Fibroblast of upper back skin (primary cell): ENCODE data around the gene ARHGAP24.
A peak's percentile ranks its signal among the peaks of the same experiment; 100 is the strongest.

Source experiments
- DNase-seq: peaks from one replicate; pipeline ENCODE4 v3.0.0-alpha.2; 2013

ARHGAP24 gene

GRCh38 chr4:85707611-85708010 is 232.7 kb downstream of the ARHGAP24 start:
- DNase-seq, result no peak

GRCh38 chr4:85708468-85708867 is 233.5 kb downstream of the ARHGAP24 start:
- no peak for DNase-seq

DNA sequence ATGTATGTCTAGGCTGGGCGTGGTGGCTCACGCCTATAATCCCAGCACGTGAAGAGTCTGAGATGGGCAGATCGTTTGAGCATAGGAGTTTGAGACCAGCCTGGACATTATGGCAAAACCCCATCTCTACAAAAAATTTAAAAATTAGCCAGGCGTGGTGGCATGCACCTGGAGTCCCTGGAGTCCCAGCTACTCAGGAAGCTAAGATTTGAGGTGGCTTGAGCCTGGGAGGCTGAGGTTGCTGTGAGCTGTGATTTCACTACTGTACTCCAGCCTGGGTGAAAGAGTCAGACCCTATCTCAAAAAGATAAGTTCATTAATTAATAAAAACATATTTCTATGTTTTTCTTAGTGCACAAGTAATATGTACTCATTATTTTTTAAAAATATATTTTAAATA is 238.1 kb downstream of the ARHGAP24 start:
- no peak for DNase-seq

DNA sequence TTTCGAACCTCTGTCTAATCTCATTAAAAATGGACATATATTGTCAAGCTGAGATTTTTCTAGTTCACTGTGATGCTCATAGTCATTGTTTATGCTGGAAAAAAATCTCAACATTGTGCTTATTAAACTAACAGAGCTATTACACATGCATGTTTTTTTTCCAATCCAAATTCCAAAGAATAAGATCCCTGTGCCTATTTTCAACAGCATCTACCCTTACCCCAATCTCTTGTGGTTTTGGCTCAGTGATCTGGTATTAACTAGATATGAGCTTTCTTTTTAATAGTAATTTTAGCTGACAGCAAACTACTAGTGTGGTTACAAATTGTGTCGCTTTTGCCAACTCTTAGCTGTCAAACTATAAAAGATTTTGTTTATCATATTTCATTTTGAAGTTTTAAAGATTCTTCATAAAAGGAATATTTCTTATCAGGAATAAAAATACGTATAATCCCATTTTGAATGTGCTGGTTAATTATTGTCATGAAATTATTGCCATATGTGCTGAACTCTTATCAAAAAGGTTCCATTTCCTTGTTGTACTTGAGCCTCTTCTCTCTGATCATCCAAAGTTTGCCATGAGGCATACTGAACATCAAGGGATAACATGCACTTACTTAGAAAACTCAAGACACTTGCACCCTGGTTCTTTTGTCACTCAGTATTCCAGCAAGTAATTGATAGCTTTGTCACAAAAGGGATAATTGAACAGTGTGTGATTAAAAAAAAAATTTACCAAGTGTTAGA is 241.2 kb downstream of the ARHGAP24 start:
- DNase-seq, result peak; percentile 52

DNA sequence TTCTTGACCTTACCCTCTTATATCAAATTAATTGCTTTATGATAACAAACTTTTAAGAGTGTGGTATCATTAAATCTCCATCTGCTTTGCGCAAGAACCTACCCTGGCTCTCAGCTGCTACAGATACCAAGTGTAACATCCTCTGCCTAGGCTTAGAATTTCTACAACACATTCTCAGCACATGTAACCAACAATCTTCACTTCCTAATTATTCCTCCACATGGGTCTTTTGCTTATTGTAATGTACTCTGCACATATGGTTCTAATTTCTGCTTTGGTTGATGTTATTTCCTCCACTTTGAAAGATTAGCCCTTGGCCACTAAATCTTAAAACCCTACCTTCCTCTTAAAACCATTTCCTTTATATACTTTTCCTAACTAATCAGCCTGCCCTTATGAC is 242.4 kb downstream of the ARHGAP24 start:
- DNase-seq, result peak; percentile 82

GRCh38 chr4:85717847-85718246 is 242.9 kb downstream of the ARHGAP24 start:
- DNase-seq, result peak; percentile 9

DNA sequence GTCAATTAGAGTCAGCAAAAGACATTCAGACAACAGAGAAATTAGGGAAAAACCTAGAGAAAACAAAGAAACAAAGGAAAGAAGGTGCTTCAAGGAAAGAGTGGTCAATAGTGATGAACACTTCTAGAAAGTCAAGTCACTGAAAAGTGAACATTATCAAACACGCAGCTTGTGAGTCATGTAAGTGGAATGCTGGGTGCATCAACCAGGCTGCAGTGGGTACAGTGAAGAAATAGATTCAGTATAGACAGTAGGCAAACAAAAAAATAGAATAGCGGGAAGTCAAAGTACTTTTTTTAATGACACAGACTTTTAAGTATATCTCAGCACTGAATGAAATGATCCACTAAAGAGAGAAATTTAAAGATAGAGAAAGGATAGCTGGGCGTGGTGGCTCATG is 245.8 kb downstream of the ARHGAP24 start:
- DNase-seq, result peak; percentile 55

DNA sequence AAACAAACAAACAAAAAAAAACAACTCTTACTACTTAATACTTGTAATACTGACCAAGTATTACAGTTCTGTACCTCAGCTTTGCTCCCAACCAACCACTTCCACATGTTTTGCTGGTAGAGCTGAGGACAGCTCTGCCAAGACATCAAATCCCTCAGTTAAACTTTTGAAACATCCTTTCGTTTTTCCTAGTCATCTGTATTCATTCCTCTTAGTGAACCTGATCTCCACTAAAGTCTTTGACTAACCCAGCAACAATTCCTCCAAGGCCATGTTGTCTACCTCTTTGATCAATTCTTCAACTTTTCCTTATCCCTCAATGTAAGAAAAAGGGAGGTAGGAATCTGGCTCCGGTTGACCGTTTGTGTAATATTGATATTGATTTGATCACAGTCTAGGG is 247.5 kb downstream of the ARHGAP24 start:
- no peak for DNase-seq

GRCh38 chr4:85722807-85723206 is 247.9 kb downstream of the ARHGAP24 start:
- DNase-seq, result peak; percentile 77

DNA sequence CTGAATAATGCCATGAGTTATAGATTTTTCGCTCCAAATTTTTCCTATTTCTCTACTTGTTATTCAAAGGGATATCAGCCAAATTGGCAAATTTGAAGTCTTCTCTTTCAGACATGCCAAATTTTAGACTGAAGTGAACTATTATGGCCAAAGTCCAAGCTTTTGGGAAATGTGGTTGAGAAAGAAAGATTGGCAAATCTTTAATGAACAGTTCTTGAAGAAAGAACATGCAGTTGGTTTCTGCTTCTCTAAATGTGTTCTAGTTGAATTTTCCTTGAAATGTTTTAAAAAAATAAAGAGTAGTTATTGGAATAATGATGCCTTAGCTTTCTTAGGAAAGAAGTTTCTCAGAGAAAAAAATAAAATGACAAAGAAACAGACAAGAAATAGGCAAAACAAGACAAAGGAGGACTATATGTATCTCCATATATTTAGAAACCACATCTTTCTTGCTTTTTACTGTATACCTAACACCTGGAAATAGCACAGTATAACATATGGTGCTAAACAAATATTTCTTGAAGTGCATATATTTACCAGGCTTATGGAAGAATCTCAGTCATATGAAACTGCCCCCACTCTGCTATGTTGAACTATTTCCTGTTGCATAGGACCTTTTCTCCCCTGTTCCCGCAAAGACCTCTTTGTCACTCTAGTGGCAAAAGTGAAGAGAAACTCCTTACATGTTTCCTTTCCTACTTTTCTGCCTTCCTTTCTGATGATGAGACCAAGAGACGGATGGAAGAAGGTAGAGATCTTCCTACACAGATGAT is 250.0 kb downstream of the ARHGAP24 start:
- DNase-seq, result peak; percentile 47

- no peak for DNase-seq
Observed at GRCh38 chr4:85725721-85726170, 250.8 kb downstream of the ARHGAP24 start.

GRCh38 chr4:85726555-85726954 is 251.6 kb downstream of the ARHGAP24 start:
- DNase-seq, result no peak

GRCh38 chr4:85728464-85728863 is 253.5 kb downstream of the ARHGAP24 start:
- DNase-seq, result no peak

DNA sequence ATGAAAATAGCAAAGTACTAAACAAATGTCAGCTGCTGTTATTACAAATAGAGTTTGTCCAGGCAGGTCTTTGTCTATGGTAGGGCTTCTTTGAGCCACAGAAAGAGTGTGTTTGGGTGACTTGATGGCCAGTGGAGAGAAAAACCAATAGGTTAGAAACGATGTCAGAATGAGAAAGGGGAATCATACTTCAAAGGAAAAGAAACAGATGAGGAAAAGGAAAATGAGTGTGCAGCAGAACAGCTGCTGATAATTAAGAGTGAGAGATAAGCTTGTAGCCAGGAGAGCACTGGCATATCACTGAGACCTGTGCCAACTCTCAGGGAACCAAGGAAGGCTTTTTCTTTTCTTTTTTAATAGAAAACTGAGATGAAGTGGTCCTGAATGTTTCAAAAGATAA is 257.2 kb downstream of the ARHGAP24 start:
- no peak for DNase-seq

DNA sequence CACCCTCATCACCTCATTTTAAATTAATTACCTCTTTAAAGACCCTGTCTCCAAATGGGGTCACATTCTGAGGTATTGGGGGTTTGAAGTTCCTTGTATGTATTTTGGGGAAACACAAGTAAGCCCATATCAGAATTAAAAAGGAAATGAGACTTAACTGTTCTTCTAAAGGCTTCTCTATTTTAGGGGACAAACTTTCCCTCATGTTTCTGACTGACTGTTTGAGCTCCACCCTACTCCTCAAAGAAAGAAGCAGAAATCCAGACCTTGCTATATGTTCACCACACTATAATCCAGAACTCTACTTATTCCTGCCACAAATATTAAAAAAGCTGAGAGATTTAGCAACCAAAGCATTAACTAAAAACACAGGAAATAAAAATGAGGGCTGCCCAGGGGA is 258.8 kb downstream of the ARHGAP24 start:
- no peak for DNase-seq

DNA sequence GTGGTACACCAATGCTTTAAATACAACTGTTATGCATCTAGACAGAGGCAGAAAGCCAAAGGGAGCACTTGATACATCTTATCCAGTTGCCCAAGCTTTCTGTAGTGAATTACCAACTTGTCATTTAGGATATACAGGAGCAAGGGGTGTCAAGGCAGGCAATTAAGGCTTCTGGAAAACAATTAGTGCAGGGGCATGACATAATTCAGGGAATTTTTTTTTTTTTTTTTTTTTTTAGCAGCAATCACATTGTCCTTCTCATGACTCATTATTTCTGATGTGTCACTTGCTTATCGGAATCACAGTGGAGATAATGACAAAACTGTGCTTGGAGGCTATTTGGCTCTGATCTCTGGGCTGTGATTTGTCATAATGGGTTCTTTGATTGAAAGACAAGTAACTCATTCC is 259.5 kb downstream of the ARHGAP24 start:
- DNase-seq, result no peak

DNA sequence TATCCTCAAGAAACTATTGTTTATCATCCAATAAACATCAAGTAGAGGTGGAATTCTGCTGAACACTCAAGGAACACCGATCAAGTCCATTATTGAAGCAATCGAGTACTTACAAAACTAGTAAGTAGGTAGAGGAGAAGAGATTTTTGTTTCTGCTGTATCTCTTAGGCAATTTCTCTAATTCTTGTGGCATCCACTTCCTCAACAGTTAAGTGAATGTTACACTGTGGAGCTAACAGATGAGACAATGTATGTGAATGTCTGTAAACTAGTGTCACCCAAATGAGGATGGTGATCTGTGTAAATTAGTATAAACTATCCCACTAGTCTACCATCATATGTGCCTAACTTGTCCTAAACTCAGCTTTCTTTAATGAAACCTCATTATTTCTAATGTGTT is 261.6 kb downstream of the ARHGAP24 start:
- DNase-seq, result no peak

DNA sequence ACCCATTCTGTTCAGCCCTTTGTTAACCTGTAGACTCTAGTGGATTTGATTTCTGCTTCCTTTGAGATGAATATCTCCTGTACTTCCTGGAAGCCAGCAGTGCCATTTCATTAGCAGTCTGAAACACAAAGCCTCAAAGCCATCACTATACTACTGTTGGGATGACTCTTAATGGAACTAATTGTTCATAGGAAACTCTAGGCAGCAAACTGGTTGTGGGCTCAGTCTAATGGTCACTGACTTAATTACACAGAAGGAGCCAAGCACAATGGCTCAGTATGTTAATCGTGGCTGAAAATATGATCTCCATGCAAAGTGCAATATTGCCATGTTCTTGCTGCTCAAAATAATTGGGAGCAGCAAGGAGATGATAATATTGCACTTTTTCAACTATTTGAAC is 262.3 kb downstream of the ARHGAP24 start:
- no peak for DNase-seq

- DNase-seq, result no peak
Observed at GRCh38 chr4:85738721-85739120, 263.8 kb downstream of the ARHGAP24 start.

- peak; percentile 62 for DNase-seq
Observed at GRCh38 chr4:85740431-85740861, 265.5 kb downstream of the ARHGAP24 start.

DNA sequence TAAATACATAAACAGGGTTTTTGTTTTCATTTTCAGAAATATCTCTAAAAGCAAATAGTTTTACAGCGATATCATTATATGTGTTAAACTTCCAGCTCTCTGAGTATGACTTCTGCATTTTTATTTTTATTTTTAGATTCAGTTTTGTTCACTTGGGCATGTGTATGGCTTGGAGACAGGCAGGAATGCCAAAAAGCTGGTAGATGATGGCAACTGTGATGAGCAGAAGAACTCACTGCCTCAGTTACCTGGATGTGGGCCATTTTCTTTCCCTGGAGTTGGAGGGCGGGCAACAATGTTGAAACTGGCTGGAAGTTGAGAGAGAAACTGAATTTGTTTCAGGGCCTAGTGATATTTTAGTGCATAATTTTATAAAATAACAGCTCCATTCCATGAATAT is 266.4 kb downstream of the ARHGAP24 start:
- no peak for DNase-seq

DNA sequence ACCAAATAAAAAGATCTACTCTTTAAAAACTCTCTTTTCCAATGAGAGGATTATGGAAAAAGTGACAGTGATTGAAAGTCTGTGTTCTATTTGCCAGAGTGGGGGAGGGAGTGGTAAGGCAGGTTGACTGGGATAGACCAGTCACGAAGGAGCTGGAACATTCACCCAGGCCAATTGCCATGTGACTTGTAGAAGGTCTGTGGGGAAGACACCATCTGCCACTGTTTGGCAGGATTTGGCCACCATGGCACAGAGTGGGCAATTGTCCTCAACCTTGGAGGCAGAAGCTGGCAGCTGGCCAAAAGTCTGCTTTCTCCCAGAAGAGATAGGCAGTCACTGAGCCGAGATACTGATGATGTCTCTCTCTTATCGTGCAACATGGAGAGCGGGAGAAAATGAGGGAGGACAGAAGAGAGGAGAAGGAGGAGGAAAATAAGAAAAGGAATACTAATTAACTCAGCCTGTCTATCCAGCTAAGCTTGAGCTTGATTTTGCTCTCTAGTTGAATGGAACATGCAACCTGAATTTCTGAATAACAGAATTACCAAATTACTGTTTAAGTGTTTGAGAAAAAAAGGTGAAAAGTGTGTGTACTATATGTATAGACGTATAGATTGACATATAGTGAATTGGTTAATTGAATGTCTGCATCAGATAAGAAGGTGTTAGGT is 267.1 kb downstream of the ARHGAP24 start:
- no peak for DNase-seq

DNA sequence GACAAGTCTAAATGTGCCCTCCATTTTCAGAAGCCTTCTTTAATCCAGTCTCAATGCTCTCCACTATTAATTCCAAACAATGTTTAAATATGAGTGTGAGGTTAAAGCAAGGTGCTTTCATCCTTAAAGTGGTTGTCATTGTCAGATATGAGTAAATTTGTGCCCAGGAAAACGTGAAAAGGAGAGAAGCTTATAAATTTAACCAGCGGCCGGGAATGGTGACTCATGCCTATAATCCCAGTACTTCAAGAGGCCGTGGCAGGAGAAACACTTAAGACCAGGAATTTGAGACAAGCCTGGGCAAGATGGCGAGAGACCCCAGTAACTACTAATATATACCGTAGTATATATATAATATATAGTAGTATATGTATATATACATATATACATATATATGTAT is 270.0 kb downstream of the ARHGAP24 start:
- no peak for DNase-seq

GRCh38 chr4:85745939-85746338 is 271.0 kb downstream of the ARHGAP24 start:
- DNase-seq, result no peak
